SK-N-SH (cell line): ENCODE data around the gene NBR1. TPM values are rescaled to one million over a fixed set of nuclear protein-coding genes. Genes with fewer than 3 reads are reported as not detected.

Source experiments
- CTCF ChIA-PET: fragments of 300-600, 350-600 bp; formaldehyde crosslinking; extraction: SDS; loops from one replicate; lab custom pipeline; 2021; lab: Yijun Ruan, JAX
- POLR2A ChIA-PET: fragments of 350-600 bp; sonication (Branson Sonifier 250); formaldehyde crosslinking; extraction: SDS; loops from one replicate; lab custom pipeline; 2020; ENCODE audit warnings: antibody characterized with exemption, inconsistent platforms; lab: Yijun Ruan, JAX
- DNase-seq: peaks from one replicate; pipeline ENCODE4 v3.0.0; 2012
- H2AFZ ChIP-seq: fragments of 200-600 bp; sonication (generic); 2 replicates; pipeline ENCODE4 v1.8.1; 2016; ENCODE audit warnings: antibody characterized with exemption, mild to moderate bottlenecking, low read depth
- H3F3A ChIP-seq: fragments of 200-600 bp; sonication (generic); replicated peaks from 2 replicates; pipeline ENCODE3; 2016; ENCODE audit warnings: antibody characterized with exemption, mild to moderate bottlenecking; ENCODE audit not compliant: insufficient read depth
- H3K27ac ChIP-seq, 2 experiments: fragments of 200-500 bp in 1 of 2; fragments of 200-600 bp in 1 of 2; sonication (Bioruptor generic) in 1 of 2; sonication (generic), shearing (Covaris generic) in 1 of 2; 2 replicates each; pipeline versions ENCODE4 v1.5.1 to v1.6.1; 2014 to 2016; ENCODE audit warnings: low read depth in 2 of 2, inconsistent platforms in 1 of 2, low read length in 1 of 2, mild to moderate bottlenecking in 1 of 2, mixed read lengths in 1 of 2
- H3K27me3 ChIP-seq: fragments of 200-600 bp; sonication (generic), shearing (Covaris generic); 2 replicates; pipeline ENCODE4 v1.6.1; 2016; ENCODE audit warnings: mixed run types; ENCODE audit not compliant: insufficient read depth
- H3K36me3 ChIP-seq, 2 experiments: fragments of 200-500 bp in 1 of 2; fragments of 200-600 bp in 1 of 2; sonication (Bioruptor generic) in 1 of 2; sonication (generic) in 1 of 2; replicated peaks in 1 of 2; 2 replicates each; pipeline versions ENCODE3 to v1.5.1; 2014 to 2016; ENCODE audit warnings: low read length in 1 of 2, mild to moderate bottlenecking in 1 of 2; ENCODE audit not compliant: insufficient read depth in 2 of 2, control insufficient read depth in 1 of 2
- H3K4me1 ChIP-seq, 2 experiments: fragments of 200-500 bp in 1 of 2; fragments of 200-600 bp in 1 of 2; sonication (Bioruptor generic) in 1 of 2; sonication (generic), shearing (Covaris generic) in 1 of 2; 2 replicates each; pipeline versions ENCODE4 v1.5.1 to v1.6.1; 2014 to 2016; ENCODE audit warnings: low read depth in 1 of 2, low read length in 1 of 2, mixed run types in 1 of 2; ENCODE audit not compliant: insufficient read depth in 2 of 2, control insufficient read depth in 1 of 2
- H3K4me2 ChIP-seq: fragments of 200-600 bp; sonication (generic), shearing (Covaris generic); 2 replicates; pipeline ENCODE4 v1.6.1; 2017; ENCODE audit warnings: mixed run types
- H3K4me3 ChIP-seq, 2 experiments: fragments of 200-500 bp in 1 of 2; fragments of 200-600 bp in 1 of 2; sonication (Bioruptor generic) in 1 of 2; sonication (generic), shearing (Covaris generic) in 1 of 2; 2 replicates each; pipeline versions ENCODE4 v1.5.1 to v1.8.1; 2014 to 2016; ENCODE audit warnings: low read depth in 2 of 2, inconsistent platforms in 1 of 2, low read length in 1 of 2, mild to moderate bottlenecking in 1 of 2, mixed read lengths in 1 of 2, moderate library complexity in 1 of 2
- H3K79me2 ChIP-seq: fragments of 200-600 bp; sonication (generic); 2 replicates; pipeline ENCODE4 v1.8.1; 2017; ENCODE audit warnings: mild to moderate bottlenecking; ENCODE audit not compliant: insufficient read depth
- H3K9ac ChIP-seq: fragments of 200-600 bp; sonication (generic); 2 replicates; pipeline ENCODE4 v1.6.1; 2017; ENCODE audit warnings: mixed run types
- H3K9me2 ChIP-seq: fragments of 200-600 bp; sonication (generic); 2 replicates; pipeline ENCODE4 v1.6.1; 2017; ENCODE audit warnings: mixed run types
- H3K9me3 ChIP-seq: fragments of 200-600 bp; sonication (generic); 2 replicates; pipeline ENCODE4 v1.6.1; 2017; ENCODE audit warnings: mixed run types, mild to moderate bottlenecking, moderate library complexity
- H4K20me1 ChIP-seq: fragments of 200-600 bp; sonication (generic); 2 replicates; pipeline ENCODE4 v1.6.1; 2017; ENCODE audit warnings: mild to moderate bottlenecking, mixed run types; ENCODE audit not compliant: insufficient read depth
- CHD2 ChIP-seq: fragments of 150-350 bp; IDR thresholded peaks from 2 replicates; pipeline ENCODE4 v1.6.1; 2018; ENCODE audit warnings: low read length; ENCODE audit not compliant: partially characterized antibody
- FOSL2 ChIP-seq: IDR thresholded peaks from 2 replicates; pipeline ENCODE4 v1.4.0; 2012; ENCODE audit warnings: low read depth, mild to moderate bottlenecking, moderate library complexity, borderline replicate concordance
- FOXM1 ChIP-seq: IDR thresholded peaks from 2 replicates; pipeline ENCODE4 v1.4.0; 2012; ENCODE audit warnings: low read depth, mild to moderate bottlenecking
- NRF1 ChIP-seq: IDR thresholded peaks from 2 replicates; pipeline ENCODE4 v1.6.1; 2012; ENCODE audit warnings: low read depth, mild to moderate bottlenecking, low read length
- POLR2AphosphoS5 ChIP-seq: IDR thresholded peaks from 2 replicates; pipeline ENCODE4 v1.6.1; 2012; ENCODE audit warnings: low read depth, low read length
- RCOR1 ChIP-seq: fragments of 150-350 bp; IDR thresholded peaks from 2 replicates; pipeline ENCODE4 v1.6.1; 2017; ENCODE audit warnings: antibody characterized with exemption, low read length
- REST ChIP-seq: IDR thresholded peaks from 2 replicates; pipeline ENCODE4 v1.6.1; 2012; ENCODE audit warnings: mild to moderate bottlenecking, low read depth, low read length, moderate library complexity
- TCF12 ChIP-seq: IDR thresholded peaks from 2 replicates; pipeline ENCODE4 v1.4.0; 2012
- USF1 ChIP-seq: IDR thresholded peaks from 2 replicates; pipeline ENCODE4 v1.4.0; 2012; ENCODE audit warnings: low read depth, borderline replicate concordance
- YY1 ChIP-seq: IDR thresholded peaks from 2 replicates; pipeline ENCODE4 v1.4.0; 2012; ENCODE audit warnings: low read depth, mild to moderate bottlenecking
- WGBS: methylation state at CpG from one replicate; pipeline ENCODE4 v1.1.6; 2017; ENCODE audit warnings: low lambda C conversion rate; 5-methylcytosine and 5-hydroxymethylcytosine counted together
- polyA plus RNA-seq, 3 experiments: library from polyadenylated mRNA; depleted of rRNA; stranded (reverse); fragments of >200 nt; gene quantifications; 2 replicates each; pipeline ENCODE4 v1.2.3, GENCODE V29; 2012
- TF ChIP-seq, protein P1 (sequence below): IDR thresholded peaks from 2 replicates; pipeline ENCODE4 v1.4.0; 2012; ENCODE audit warnings: low read depth
- TF ChIP-seq, protein P2 (sequence below): fragments of 150-350 bp; IDR thresholded peaks from 2 replicates; pipeline ENCODE4 v1.6.1; 2017; ENCODE audit warnings: antibody characterized with exemption, low read length, low read depth, borderline replicate concordance
- TF ChIP-seq, protein P3 (sequence below): IDR thresholded peaks from 2 replicates; pipeline ENCODE4; 2012

Gene NBR1
- polyA plus RNA-seq, 1 of the 3 experiments (the other 2 are of a cell fraction), result 41.4 TPM

DNA sequence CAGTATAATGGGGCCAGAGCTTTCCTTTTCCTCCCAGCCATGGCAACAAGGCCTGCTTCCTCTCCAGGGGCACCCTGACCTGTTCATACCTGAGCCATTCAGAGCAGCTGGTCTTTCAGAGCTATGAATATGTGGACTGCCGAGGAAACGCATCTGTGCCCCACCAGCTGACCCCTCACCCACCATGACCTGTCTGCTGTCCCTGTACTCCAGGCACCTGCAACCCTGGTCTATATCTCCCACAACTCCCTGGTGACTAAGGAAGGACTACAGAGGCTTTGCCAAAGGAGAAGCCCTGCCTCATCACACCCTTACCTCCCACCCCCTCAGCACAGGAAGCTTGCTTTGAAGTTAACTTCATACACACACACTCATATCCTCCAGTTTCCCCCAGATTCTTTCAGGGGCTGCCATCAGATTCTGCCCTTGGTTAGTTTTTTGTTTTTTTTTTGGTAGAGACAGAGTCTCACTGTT lies 46.6 kb downstream of the NBR1 start:
- CTCF ChIA-PET, result interaction anchor here (0.8 to 1.0 kb wide), 2 partner anchors 18 to 194 kb away, joined by 3 read pairs; no protein-coding TSS in a partner anchor
- no peak overlapping the region for H2AFZ ChIP-seq
- DNase-seq, result no peak
- no peaks in the 10 kb centered on the region for H3K9me3 ChIP-seq
- H3K9ac ChIP-seq, result no peak overlapping the region
- no peak for TF ChIP-seq NRF1
- no peak for TF ChIP-seq REST
- TF ChIP-seq, protein P1, sequence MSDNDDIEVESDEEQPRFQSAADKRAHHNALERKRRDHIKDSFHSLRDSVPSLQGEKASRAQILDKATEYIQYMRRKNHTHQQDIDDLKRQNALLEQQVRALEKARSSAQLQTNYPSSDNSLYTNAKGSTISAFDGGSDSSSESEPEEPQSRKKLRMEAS, result no peak
- TF ChIP-seq FOXM1, result no peak
- H4K20me1 ChIP-seq, result no peaks in the 10 kb centered on the region
- H3K79me2 ChIP-seq, result no peaks in the 10 kb centered on the region
- H3K27ac ChIP-seq, result no peak overlapping the region
- H3K36me3 ChIP-seq, result peaks cover 0 to 7% of the 10 kb centered on the region in 2 experiments
- H3F3A ChIP-seq, result peaks cover 5% of the 10 kb centered on the region
- H3K4me2 ChIP-seq, result no peak overlapping the region
- no peaks in the 10 kb centered on the region for H3K9me2 ChIP-seq
- no peak overlapping the region for H3K4me3 ChIP-seq
- H3K4me1 ChIP-seq, result no peaks in the 10 kb centered on the region
- POLR2A ChIA-PET, result interaction anchor here (2.1 kb wide), 1 partner anchor 98 kb away, joined by 6 read pairs; no protein-coding TSS in a partner anchor
- 94% methylated on average over 2 of the region's 2 CpGs for WGBS
- H3K27me3 ChIP-seq, result no peaks in the 10 kb centered on the region

- no peaks in the 10 kb centered on the region for H3K9me3 ChIP-seq
- no peaks in the 10 kb centered on the region for H3K27me3 ChIP-seq
- no peak for DNase-seq
- H3K4me1 ChIP-seq, result no peaks in the 10 kb centered on the region
- ChIA-PET POLR2A (interaction anchor here (0.9 kb wide), 1 partner anchor 97 kb away, joined by 4 read pairs; no protein-coding TSS in a partner anchor), CTCF (no interaction called here)
- TF ChIP-seq CHD2, result no peak
- TF ChIP-seq RCOR1, result no peak
- TF ChIP-seq, protein P2, sequence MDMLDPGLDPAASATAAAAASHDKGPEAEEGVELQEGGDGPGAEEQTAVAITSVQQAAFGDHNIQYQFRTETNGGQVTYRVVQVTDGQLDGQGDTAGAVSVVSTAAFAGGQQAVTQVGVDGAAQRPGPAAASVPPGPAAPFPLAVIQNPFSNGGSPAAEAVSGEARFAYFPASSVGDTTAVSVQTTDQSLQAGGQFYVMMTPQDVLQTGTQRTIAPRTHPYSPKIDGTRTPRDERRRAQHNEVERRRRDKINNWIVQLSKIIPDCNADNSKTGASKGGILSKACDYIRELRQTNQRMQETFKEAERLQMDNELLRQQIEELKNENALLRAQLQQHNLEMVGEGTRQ, result no peak
- TF ChIP-seq USF1, result no peak
- no peak for TF ChIP-seq TCF12
- TF ChIP-seq YY1, result no peak
- TF ChIP-seq, protein P3, sequence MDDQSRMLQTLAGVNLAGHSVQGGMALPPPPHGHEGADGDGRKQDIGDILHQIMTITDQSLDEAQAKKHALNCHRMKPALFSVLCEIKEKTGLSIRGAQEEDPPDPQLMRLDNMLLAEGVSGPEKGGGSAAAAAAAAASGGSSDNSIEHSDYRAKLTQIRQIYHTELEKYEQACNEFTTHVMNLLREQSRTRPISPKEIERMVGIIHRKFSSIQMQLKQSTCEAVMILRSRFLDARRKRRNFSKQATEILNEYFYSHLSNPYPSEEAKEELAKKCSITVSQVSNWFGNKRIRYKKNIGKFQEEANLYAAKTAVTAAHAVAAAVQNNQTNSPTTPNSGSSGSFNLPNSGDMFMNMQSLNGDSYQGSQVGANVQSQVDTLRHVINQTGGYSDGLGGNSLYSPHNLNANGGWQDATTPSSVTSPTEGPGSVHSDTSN, result no peak
- TF ChIP-seq, protein P1, result no peak
- TF ChIP-seq POLR2AphosphoS5, result no peak
- TF ChIP-seq FOSL2, result no peak
- H2AFZ ChIP-seq, result no peak overlapping the region
- H3K4me3 ChIP-seq, result no peak overlapping the region
- no peaks in the 10 kb centered on the region for H3F3A ChIP-seq
- no peaks in the 10 kb centered on the region for H3K9me2 ChIP-seq
- 70% methylated on average over 2 of the region's 2 CpGs for WGBS
- H3K79me2 ChIP-seq, result no peaks in the 10 kb centered on the region
- no peak overlapping the region for H3K27ac ChIP-seq
- H3K9ac ChIP-seq, result no peak overlapping the region
- no peaks in the 10 kb centered on the region for H4K20me1 ChIP-seq
- no peak overlapping the region for H3K4me2 ChIP-seq
- H3K36me3 ChIP-seq, result no peaks in the 10 kb centered on the region
Observed at GRCh38 chr17:43219001-43219400, 48.0 kb downstream of the NBR1 start.
